Uterus (tissue), 2 donors: ENCODE results near the gene SERHL2.
"Not testable (repeated sequence)": the region's sequence is repeated elsewhere in the genome, so short reads cannot be mapped to it uniquely, and the experiment has no call there.

Experiments used
- CTCF ChIP-seq, 4 experiments: fragments of 200-600 bp in 2 of 4; fragments of 450-650 bp in 2 of 4; sonication (generic) in 2 of 4; IDR thresholded peaks; one replicate each; pipeline ENCODE4 v1.5.1; 2016 to 2019; ENCODE audit warnings: antibody characterized with exemption in 4 of 4, mild to moderate bottlenecking in 2 of 4, moderate library complexity in 1 of 4
- POLR2A ChIP-seq, 2 donors: fragments of 450-650 bp; IDR thresholded peaks; one replicate each; pipeline ENCODE4 v1.6.1; 2016; ENCODE audit warnings: antibody characterized with exemption in 2 of 2, mild to moderate bottlenecking in 1 of 2, moderate library complexity in 1 of 2

- TF ChIP-seq CTCF, POLR2A (IDR thresholded peaks at IDR 0.05): not testable (repeated sequence)
Measured at GRCh38 chr22:42615860-42616175, 62.1 kb downstream of the SERHL2 start.
